ENCODE measurements around the gene FNIP2. TPM values are rescaled to one million over a fixed set of nuclear protein-coding genes. Genes with fewer than 3 reads are reported as not detected.

FNIP2 gene
- total and polyA plus RNA-seq, 4 donors = 8.8 to 88.7 (median 23.5) TPM

DNA sequence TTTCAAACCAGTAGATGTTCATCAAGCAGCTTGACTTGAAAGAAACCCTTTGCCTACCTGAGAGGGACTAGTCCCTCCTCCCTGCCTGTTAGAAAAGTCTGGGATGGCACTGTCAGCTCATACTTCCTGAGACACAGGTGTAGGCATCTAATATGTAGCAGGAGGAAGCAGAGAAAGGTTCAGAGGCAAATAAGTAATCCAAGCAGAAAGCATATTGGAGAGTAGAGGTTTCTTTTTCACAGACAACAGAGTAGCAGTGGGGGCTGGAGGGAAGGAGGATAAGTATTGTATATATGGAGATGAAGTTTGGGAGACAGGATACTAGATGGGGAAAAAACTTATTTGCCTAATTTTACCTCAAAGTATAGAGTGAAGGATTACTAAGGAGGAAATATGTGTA, 81.5 kb downstream of the FNIP2 start:
- H3K27ac ChIP-seq (ENCODE audit: low read depth in 1 of 2, low read length in 2 of 2) = peak overlapping the region in 1 of 2 donors; percentile 36
- no peak overlapping the region for H3K4me3 ChIP-seq (ENCODE audit: low read depth in 1 of 3, low read length in 3 of 3)
- H3K27me3 ChIP-seq (ENCODE audit: control insufficient read depth in 4 of 4, insufficient read depth in 4 of 4, low read length in 3 of 4) = no peaks in the 10 kb centered on the region
- peaks cover 1 to 17% (median 5%) of the 10 kb centered on the region in 4 donors for H3K36me3 ChIP-seq (ENCODE audit: control insufficient read depth in 4 of 4, insufficient read depth in 3 of 4, low read depth in 1 of 4, low read length in 3 of 4)
- TF ChIP-seq, protein P1, sequence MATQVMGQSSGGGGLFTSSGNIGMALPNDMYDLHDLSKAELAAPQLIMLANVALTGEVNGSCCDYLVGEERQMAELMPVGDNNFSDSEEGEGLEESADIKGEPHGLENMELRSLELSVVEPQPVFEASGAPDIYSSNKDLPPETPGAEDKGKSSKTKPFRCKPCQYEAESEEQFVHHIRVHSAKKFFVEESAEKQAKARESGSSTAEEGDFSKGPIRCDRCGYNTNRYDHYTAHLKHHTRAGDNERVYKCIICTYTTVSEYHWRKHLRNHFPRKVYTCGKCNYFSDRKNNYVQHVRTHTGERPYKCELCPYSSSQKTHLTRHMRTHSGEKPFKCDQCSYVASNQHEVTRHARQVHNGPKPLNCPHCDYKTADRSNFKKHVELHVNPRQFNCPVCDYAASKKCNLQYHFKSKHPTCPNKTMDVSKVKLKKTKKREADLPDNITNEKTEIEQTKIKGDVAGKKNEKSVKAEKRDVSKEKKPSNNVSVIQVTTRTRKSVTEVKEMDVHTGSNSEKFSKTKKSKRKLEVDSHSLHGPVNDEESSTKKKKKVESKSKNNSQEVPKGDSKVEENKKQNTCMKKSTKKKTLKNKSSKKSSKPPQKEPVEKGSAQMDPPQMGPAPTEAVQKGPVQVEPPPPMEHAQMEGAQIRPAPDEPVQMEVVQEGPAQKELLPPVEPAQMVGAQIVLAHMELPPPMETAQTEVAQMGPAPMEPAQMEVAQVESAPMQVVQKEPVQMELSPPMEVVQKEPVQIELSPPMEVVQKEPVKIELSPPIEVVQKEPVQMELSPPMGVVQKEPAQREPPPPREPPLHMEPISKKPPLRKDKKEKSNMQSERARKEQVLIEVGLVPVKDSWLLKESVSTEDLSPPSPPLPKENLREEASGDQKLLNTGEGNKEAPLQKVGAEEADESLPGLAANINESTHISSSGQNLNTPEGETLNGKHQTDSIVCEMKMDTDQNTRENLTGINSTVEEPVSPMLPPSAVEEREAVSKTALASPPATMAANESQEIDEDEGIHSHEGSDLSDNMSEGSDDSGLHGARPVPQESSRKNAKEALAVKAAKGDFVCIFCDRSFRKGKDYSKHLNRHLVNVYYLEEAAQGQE (IDR thresholded peaks at IDR 0.05) = no peak
- no peak for TF ChIP-seq GABPA (IDR thresholded peaks at IDR 0.05 in 1 of 2, conservative IDR thresholded peaks at IDR 0.05 in 1 of 2)
- TF ChIP-seq NR2F2 (IDR thresholded peaks at IDR 0.05) = no peak
- TF ChIP-seq, protein P2, sequence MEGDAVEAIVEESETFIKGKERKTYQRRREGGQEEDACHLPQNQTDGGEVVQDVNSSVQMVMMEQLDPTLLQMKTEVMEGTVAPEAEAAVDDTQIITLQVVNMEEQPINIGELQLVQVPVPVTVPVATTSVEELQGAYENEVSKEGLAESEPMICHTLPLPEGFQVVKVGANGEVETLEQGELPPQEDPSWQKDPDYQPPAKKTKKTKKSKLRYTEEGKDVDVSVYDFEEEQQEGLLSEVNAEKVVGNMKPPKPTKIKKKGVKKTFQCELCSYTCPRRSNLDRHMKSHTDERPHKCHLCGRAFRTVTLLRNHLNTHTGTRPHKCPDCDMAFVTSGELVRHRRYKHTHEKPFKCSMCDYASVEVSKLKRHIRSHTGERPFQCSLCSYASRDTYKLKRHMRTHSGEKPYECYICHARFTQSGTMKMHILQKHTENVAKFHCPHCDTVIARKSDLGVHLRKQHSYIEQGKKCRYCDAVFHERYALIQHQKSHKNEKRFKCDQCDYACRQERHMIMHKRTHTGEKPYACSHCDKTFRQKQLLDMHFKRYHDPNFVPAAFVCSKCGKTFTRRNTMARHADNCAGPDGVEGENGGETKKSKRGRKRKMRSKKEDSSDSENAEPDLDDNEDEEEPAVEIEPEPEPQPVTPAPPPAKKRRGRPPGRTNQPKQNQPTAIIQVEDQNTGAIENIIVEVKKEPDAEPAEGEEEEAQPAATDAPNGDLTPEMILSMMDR (IDR thresholded peaks at IDR 0.05; ENCODE audit: low read depth, low read length, missing input control) = no peak
- TF ChIP-seq, protein P3, sequence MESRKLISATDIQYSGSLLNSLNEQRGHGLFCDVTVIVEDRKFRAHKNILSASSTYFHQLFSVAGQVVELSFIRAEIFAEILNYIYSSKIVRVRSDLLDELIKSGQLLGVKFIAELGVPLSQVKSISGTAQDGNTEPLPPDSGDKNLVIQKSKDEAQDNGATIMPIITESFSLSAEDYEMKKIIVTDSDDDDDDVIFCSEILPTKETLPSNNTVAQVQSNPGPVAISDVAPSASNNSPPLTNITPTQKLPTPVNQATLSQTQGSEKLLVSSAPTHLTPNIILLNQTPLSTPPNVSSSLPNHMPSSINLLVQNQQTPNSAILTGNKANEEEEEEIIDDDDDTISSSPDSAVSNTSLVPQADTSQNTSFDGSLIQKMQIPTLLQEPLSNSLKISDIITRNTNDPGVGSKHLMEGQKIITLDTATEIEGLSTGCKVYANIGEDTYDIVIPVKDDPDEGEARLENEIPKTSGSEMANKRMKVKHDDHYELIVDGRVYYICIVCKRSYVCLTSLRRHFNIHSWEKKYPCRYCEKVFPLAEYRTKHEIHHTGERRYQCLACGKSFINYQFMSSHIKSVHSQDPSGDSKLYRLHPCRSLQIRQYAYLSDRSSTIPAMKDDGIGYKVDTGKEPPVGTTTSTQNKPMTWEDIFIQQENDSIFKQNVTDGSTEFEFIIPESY (IDR thresholded peaks at IDR 0.05) = no peak
- TF ChIP-seq FOXA2 (IDR thresholded peaks at IDR 0.05) = no peak
- TF ChIP-seq TAF1 (conservative IDR thresholded peaks at IDR 0.05) = no peak
- TF ChIP-seq RXRA (IDR thresholded peaks at IDR 0.05) = no peak
- TF ChIP-seq RAD21 (IDR thresholded peaks at IDR 0.05) = no peak
- no peak for TF ChIP-seq EGR1 (IDR thresholded peaks at IDR 0.05; ENCODE audit: low read depth in 2 of 2)
- TF ChIP-seq FOXA1 (IDR thresholded peaks at IDR 0.05) = no peak
- no peaks in the 10 kb centered on the region for H3K9me3 ChIP-seq (ENCODE audit: control insufficient read depth in 4 of 4, low read length in 3 of 4)
- no peak overlapping the region for H3K9ac ChIP-seq (ENCODE audit: low read depth in 1 of 2, low read length in 2 of 2)
- peaks cover 0 to 7% (median 3%) of the 10 kb centered on the region in 4 donors for H3K4me1 ChIP-seq (ENCODE audit: control insufficient read depth in 4 of 4, insufficient read depth in 4 of 4, low read length in 3 of 4)
- no peak for DNase-seq (ENCODE audit: low spot score)

DNA sequence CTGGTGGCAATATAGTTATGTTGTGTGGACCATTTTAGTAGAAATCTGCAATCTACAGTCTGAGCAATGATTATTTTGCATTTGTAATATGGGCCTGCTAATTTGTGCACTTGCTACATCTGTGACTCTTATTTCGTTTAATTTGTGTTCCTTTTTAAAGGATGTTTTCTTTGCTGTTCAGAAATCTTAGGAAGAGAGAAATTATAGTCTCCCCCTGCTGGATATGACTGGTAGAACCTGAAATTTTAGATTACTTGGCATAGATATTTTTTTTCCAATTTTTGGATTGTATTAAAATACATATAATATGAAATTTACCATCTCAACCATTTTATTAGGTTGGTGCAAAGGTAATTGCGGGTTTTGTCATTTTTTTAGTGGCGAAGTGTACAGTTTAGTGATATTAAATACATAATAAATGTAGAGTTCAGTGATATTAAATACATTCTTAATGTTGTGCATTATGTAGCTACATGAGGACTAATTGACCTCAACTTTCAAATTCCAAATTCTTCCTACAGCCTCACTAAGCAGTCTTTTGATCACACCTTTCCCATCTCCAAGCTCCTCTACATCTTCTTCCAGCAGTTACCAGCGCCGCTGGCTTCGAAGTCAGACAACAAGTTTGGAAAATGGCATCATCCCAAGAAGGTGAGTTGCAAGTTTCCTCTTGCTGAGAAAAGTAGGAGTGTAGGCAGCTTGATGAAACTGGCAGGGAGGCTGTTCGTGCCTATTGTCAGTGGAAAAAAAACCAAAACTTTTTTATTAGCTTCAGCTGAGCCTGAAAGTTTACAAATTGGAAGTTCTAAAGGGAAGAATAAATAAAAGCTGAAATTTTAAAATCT, 82.2 kb downstream of the FNIP2 start:
- Histone ChIP-seq H3K27ac (ENCODE audit: low read depth in 1 of 2, low read length in 2 of 2) (peak overlapping the region in 1 of 2 donors; percentile 36), H3K36me3 (ENCODE audit: control insufficient read depth in 4 of 4, insufficient read depth in 3 of 4, low read depth in 1 of 4, low read length in 3 of 4) (peaks cover 1 to 17% (median 5%) of the 10 kb centered on the region in 4 donors)
- DNase-seq (ENCODE audit: low spot score) = no peak

More for the DNA sequence above, 82.2 kb downstream of the FNIP2 start:
- H3K9me3 ChIP-seq (ENCODE audit: control insufficient read depth in 4 of 4, low read length in 3 of 4) = no peaks in the 10 kb centered on the region
- TF ChIP-seq SP1 (IDR thresholded peaks at IDR 0.05) (no peak), HNF4G (IDR thresholded peaks at IDR 0.05) (no peak), GABPA (IDR thresholded peaks at IDR 0.05 in 1 of 2, conservative IDR thresholded peaks at IDR 0.05 in 1 of 2) (no peak), TAF1 (conservative IDR thresholded peaks at IDR 0.05) (no peak), FOXA2 (IDR thresholded peaks at IDR 0.05) (no peak), YY1 (IDR thresholded peaks at IDR 0.05) (no peak), RAD21 (IDR thresholded peaks at IDR 0.05) (peak; percentile 89 to 90)
- TF ChIP-seq, protein P1 (IDR thresholded peaks at IDR 0.05) = no peak
- TF ChIP-seq, protein P4, sequence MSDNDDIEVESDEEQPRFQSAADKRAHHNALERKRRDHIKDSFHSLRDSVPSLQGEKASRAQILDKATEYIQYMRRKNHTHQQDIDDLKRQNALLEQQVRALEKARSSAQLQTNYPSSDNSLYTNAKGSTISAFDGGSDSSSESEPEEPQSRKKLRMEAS (IDR thresholded peaks at IDR 0.05) = no peak
- TF ChIP-seq, protein P2 (IDR thresholded peaks at IDR 0.05; ENCODE audit: low read depth, low read length, missing input control) = peak; percentile 63
- no peak overlapping the region for H3K9ac ChIP-seq (ENCODE audit: low read depth in 1 of 2, low read length in 2 of 2)
- peaks cover 0 to under 1% (median 0%) of the 10 kb centered on the region in 4 donors for H3K4me1 ChIP-seq (ENCODE audit: control insufficient read depth in 4 of 4, insufficient read depth in 4 of 4, low read length in 3 of 4)
- no peaks in the 10 kb centered on the region for H3K27me3 ChIP-seq (ENCODE audit: control insufficient read depth in 4 of 4, insufficient read depth in 4 of 4, low read length in 3 of 4)
- no peak overlapping the region for H3K4me3 ChIP-seq (ENCODE audit: low read depth in 1 of 3, low read length in 3 of 3)
- 71% methylated on average over 7 of the region's 7 CpGs for WGBS

Measured in liver (tissue), 9 donors.